Activated CD8-positive, alpha-beta T cell treated with anti-CD3 and anti-CD28 coated beads, Interleukin-2, amount 10 ng/mL, durations not matched to agents 7 days and 5 days (primary cell): Measurements from ENCODE around the gene SLC24A5. TPM values are rescaled to one million over a fixed set of nuclear protein-coding genes. Genes with fewer than 3 reads are reported as not detected.

Source experiments
- ATAC-seq: fragments of 150-1000 bp; cut with Tn5 transposase; one replicate; pipeline ENCODE4 v1.10.0; 2021; ENCODE audit warnings: moderate library complexity
- CTCF ChIA-PET: fragments of 350-600 bp; sonication (Branson Sonifier 250); formaldehyde crosslinking; loops from one replicate; lab custom pipeline; 2021; ENCODE audit warnings: antibody characterized with exemption; lab: Charles Lee
- POLR2A ChIA-PET: fragments of 350-600 bp; sonication (Branson Sonifier 250); formaldehyde crosslinking; loops from one replicate; lab custom pipeline; 2021; ENCODE audit warnings: antibody characterized with exemption; lab: Charles Lee
- DNase-seq: peaks from one replicate; pipeline ENCODE4 v3.0.0-alpha.2; 2020
- H3K27ac Mint-ChIP-seq: one replicate; pipeline ENCODE4 v1.8.0; 2021; ENCODE audit warnings: mild to moderate bottlenecking, mixed read lengths
- H3K27me3 Mint-ChIP-seq: one replicate; pipeline ENCODE4 v1.8.0; 2021; ENCODE audit warnings: low read depth, mixed read lengths
- H3K36me3 Mint-ChIP-seq: one replicate; pipeline ENCODE4 v1.8.0; 2021; ENCODE audit warnings: low read depth, mixed read lengths
- H3K4me1 Mint-ChIP-seq: one replicate; pipeline ENCODE4 v1.8.0; 2021; ENCODE audit warnings: low read depth, mixed read lengths
- H3K4me3 Mint-ChIP-seq: one replicate; pipeline ENCODE4 v1.8.0; 2021; ENCODE audit warnings: mild to moderate bottlenecking, mixed read lengths
- H3K9me3 Mint-ChIP-seq: one replicate; pipeline ENCODE4 v1.8.0; 2022; ENCODE audit warnings: mixed read lengths; ENCODE audit not compliant: insufficient read depth
- total RNA-seq, 2 experiments: library from RNA; stranded (reverse); gene quantifications; one replicate each; pipeline ENCODE4 v1.2.3, GENCODE V29; 2021

Gene SLC24A5
- total RNA-seq, 2 experiments from 2014 or later, result not detected

DNA sequence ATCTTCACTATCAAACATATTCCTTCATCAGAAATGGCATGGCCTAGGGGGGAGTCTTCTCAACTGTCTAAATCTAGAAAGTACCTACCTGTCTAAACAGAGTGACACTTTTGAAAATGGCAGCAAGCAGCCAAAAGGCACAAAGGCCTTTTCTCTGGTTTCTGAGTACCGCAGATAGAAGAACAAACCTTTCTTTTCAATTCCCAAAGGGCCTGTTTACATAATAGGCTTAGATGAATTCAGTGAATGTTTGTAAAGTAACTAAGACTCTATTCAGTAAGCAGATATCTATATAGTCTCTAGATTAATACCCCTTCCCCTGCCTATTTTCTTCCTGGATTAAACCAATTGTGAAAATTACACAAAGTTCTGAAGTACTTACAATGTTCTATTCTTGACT, 50.2 kb downstream of the SLC24A5 start:
- Mint-ChIP-seq H3K4me1 (peaks cover 8% of the 10 kb centered on the region), H3K9me3 (peaks cover 6% of the 10 kb centered on the region), H3K27ac (no peak overlapping the region), H3K4me3 (no peak overlapping the region), H3K27me3 (no peaks in the 10 kb centered on the region), H3K36me3 (peaks cover 36% of the 10 kb centered on the region)
- ATAC-seq (no peak), DNase-seq (no peak)
- POLR2A ChIA-PET, result no interaction called here
- CTCF ChIA-PET, result no interaction called here

- H3K27me3 Mint-ChIP-seq, result no peaks in the 10 kb centered on the region
- ATAC-seq (no peak), DNase-seq (no peak)
- peaks cover 6% of the 10 kb centered on the region for H3K9me3 Mint-ChIP-seq
- H3K36me3 Mint-ChIP-seq, result peaks cover 19% of the 10 kb centered on the region
- peaks cover 24% of the 10 kb centered on the region for H3K4me1 Mint-ChIP-seq
- ChIA-PET CTCF (no interaction called here), POLR2A (no interaction called here)
- no peak overlapping the region for H3K27ac Mint-ChIP-seq
- H3K4me3 Mint-ChIP-seq, result no peak overlapping the region
These were observed 54.3 kb downstream of the SLC24A5 start for GRCh38 chr15:48175126-48175525.

DNA sequence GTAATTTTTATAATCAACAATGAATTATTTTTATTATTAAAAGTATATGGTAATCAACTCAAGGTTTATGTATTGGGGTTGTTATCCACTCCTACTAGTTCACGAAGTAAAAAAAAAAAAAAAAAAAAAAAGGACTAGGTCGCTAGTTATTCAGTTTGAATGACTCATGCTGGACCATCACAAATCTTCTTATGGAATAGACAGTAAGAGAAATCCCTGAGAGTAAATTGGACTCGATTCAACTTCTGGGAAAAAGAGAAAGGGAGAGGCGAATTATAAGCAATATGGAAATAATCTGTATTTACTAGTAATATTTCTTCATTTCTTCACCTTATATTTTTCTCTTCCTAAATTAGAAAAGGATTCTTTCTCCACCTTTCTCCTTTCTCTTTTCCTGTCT, 55.3 kb downstream of the SLC24A5 start:
- DNase-seq (no peak), ATAC-seq (no peak)
- H3K27ac Mint-ChIP-seq, result no peak overlapping the region
- POLR2A ChIA-PET, result no interaction called here
- peaks cover 6% of the 10 kb centered on the region for H3K9me3 Mint-ChIP-seq
- H3K36me3 Mint-ChIP-seq, result peaks cover 17% of the 10 kb centered on the region
- CTCF ChIA-PET, result no interaction called here
- no peak overlapping the region for H3K4me3 Mint-ChIP-seq
- H3K27me3 Mint-ChIP-seq, result peaks cover under 1% of the 10 kb centered on the region
- peaks cover 24% of the 10 kb centered on the region for H3K4me1 Mint-ChIP-seq

GRCh38 chr15:48176957-48177356, 56.2 kb downstream of the SLC24A5 start:
- peaks cover 17% of the 10 kb centered on the region for H3K36me3 Mint-ChIP-seq
- peaks cover 24% of the 10 kb centered on the region for H3K4me1 Mint-ChIP-seq
- ChIA-PET POLR2A (interaction anchor here (0.6 to 1.8 kb wide), 3 partner anchors 154 to 771 kb away, joined by 3 to 13 read pairs (median 3); no protein-coding TSS in a partner anchor), CTCF (interaction anchor here (0.9 to 1.2 kb wide), 2 partner anchors 11 to 15 kb away, joined by 3 read pairs; no protein-coding TSS in a partner anchor)
- no peak for DNase-seq
- peaks cover 4% of the 10 kb centered on the region for H3K27me3 Mint-ChIP-seq
- no peak for ATAC-seq
- peak overlapping the region; percentile 92 for H3K4me3 Mint-ChIP-seq
- H3K9me3 Mint-ChIP-seq, result peaks cover 6% of the 10 kb centered on the region
- H3K27ac Mint-ChIP-seq, result no peak overlapping the region

DNA sequence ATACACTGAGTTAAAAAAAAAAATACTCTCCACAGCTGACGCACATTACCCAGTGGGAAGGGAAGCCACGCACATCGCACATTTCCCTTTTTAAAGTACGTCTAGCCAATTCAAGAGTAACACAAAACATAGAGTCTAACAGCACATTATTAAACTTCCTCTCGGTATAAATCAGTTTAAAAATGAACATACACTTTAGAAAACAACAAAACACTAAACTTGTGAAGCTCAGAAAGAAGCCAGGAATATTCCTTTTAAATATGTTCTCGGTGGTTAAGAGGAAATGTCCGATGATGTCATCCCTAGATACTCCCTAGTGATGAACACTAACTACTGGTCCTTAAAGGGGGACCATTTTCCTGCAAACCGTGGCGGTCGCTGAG, 56.6 kb downstream of the SLC24A5 start:
- H3K9me3 Mint-ChIP-seq, result peaks cover 4% of the 10 kb centered on the region
- peak overlapping the region; percentile 86 for H3K27ac Mint-ChIP-seq
- CTCF ChIA-PET, result interaction anchor here (0.9 to 1.2 kb wide), 2 partner anchors 11 to 16 kb away, joined by 3 read pairs; no protein-coding TSS in a partner anchor
- peak; percentile 68 for ATAC-seq
- peak overlapping the region; percentile 92 for H3K4me3 Mint-ChIP-seq
- H3K27me3 Mint-ChIP-seq, result peaks cover 8% of the 10 kb centered on the region
- peaks cover 17% of the 10 kb centered on the region for H3K36me3 Mint-ChIP-seq
- peaks cover 24% of the 10 kb centered on the region for H3K4me1 Mint-ChIP-seq
- no peak for DNase-seq
- POLR2A ChIA-PET, result interaction anchor here (0.6 to 1.8 kb wide), 5 partner anchors 18 to 770 kb away, joined by 3 to 13 read pairs (median 3); no protein-coding TSS in a partner anchor

DNA sequence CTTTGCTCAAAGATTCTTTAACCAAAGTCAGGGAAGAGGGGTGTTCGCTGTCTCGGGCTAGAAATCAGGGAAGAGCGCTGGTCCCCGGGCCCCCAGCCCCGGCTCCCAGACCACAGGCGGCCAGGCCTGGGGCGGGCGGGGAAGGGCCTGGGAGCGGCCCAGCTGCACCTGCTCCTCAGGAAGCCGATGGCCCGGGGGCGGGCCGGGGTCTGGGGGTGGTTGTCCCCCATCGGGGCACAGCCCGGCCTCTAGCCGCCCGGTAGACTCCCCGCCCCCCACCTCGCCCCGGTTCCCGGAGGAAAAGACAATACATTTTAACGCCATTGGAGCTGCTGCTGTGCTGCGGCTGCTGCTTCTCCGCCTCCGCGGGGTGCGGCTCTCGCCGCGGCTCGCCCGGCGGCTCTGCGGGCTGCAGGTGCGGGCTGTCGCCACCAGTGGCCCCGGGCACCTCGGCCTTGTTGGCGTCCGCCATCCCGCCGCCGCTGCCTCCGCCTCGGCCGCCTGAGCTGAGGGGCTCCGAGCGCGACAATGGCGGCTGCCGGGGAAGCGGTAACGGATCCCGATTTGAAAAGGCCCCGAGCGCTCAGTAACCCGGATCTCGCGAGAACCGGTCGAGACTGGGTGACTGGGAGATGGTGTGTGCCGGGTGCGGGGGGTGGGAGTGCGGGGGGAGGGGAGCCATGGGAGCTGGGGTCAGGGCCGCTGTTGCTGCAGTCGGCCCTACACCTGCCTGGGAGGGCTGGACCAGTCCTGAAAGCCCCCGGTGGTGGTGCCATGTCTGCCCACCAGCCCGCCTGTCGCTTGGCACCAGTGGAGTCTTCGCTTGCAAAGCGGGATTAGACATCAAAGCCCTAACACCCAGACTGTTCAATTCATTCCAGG, 57.2 kb downstream of the SLC24A5 start, which contains the start of gene MYEF2:
TSS of gene MYEF2 (minus strand) at position 530 of the 882 bp plus-strand sequence. CDS start at position 472, 58 bp downstream.
- Mint-ChIP-seq H3K9me3 (no peaks in the 10 kb centered on the region), H3K4me1 (peaks cover 24% of the 10 kb centered on the region), H3K27ac (peak within 1 kb of the TSS; percentile 86), H3K36me3 (peaks cover 15% of the 10 kb centered on the region), H3K4me3 (peak within 1 kb of the TSS; percentile 92), H3K27me3 (peaks cover 13% of the 10 kb centered on the region)
- DNase-seq (peak; percentile 86), ATAC-seq (peak; percentile 90)
- CTCF ChIA-PET, result interaction anchor here (0.9 to 1.2 kb wide), 2 partner anchors 10 to 17 kb away, joined by 3 read pairs; no protein-coding TSS in a partner anchor
- POLR2A ChIA-PET, result interaction anchor here (0.6 to 1.8 kb wide), 3 partner anchors 18 to 154 kb away, joined by 3 to 13 read pairs (median 5); no protein-coding TSS in a partner anchor

DNA sequence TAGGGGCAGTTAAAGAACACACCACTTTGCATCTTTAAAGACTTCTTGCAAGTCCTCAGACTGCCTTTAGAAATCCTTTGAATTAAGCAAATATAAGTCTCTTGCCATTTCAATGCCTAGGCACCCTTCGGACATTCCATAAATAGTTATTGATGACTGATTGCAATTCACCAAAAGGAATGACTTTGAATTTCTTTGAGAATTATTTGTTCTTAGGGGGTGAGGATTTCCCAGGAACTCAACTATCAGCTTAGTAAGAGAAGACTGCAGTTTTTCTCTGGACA, 57.8 kb downstream of the SLC24A5 start:
- POLR2A ChIA-PET, result interaction anchor here (1.8 kb wide), 1 partner anchor 154 kb away, joined by 13 read pairs; no protein-coding TSS in a partner anchor
- no peak for ATAC-seq

GRCh38 chr15:48182749-48183148, 62.0 kb downstream of the SLC24A5 start:
- ATAC-seq (no peak), DNase-seq (no peak)
- Mint-ChIP-seq H3K4me3 (no peak overlapping the region), H3K36me3 (no peaks in the 10 kb centered on the region), H3K4me1 (no peaks in the 10 kb centered on the region), H3K27ac (no peak overlapping the region), H3K27me3 (peaks cover 21% of the 10 kb centered on the region), H3K9me3 (no peaks in the 10 kb centered on the region)
- ChIA-PET POLR2A (no interaction called here), CTCF (no interaction called here)

More for the DNA sequence above, 57.8 kb downstream of the SLC24A5 start:
- Mint-ChIP-seq H3K4me3 (peak overlapping the region; percentile 56), H3K27me3 (peaks cover 16% of the 10 kb centered on the region), H3K4me1 (peaks cover 24% of the 10 kb centered on the region), H3K27ac (no peak overlapping the region), H3K36me3 (peaks cover 15% of the 10 kb centered on the region), H3K9me3 (no peaks in the 10 kb centered on the region)
- no peak for DNase-seq
- CTCF ChIA-PET, result no interaction called here

DNA sequence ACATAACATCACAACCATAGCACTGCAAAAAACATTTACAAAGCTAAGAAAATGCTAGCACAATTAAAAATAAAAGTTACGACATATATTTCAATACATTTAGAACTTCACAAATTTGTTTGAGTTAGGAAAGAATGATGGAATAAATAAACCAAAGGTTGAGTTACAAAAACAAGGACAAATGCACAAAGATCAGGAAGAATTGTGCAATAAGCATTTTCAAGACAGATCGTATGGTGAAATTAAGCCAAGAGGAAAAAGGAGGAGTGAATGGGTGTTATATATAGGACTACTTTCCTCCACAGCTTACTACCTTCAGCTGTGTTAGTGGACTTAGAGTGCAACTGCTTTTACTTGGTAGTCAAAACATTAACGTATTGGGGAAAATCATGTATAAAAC, 64.7 kb downstream of the SLC24A5 start:
- peaks cover 21% of the 10 kb centered on the region for H3K27me3 Mint-ChIP-seq
- no peak overlapping the region for H3K27ac Mint-ChIP-seq
- ATAC-seq, result no peak
- POLR2A ChIA-PET, result no interaction called here
- no peak for DNase-seq
- CTCF ChIA-PET, result no interaction called here
- H3K36me3 Mint-ChIP-seq, result no peaks in the 10 kb centered on the region
- no peaks in the 10 kb centered on the region for H3K9me3 Mint-ChIP-seq
- H3K4me1 Mint-ChIP-seq, result no peaks in the 10 kb centered on the region
- H3K4me3 Mint-ChIP-seq, result no peak overlapping the region

GRCh38 chr15:48186271-48186670, 65.5 kb downstream of the SLC24A5 start:
- ChIA-PET CTCF (no interaction called here), POLR2A (no interaction called here)

GRCh38 chr15:48190932-48191573, 70.3 kb downstream of the SLC24A5 start:
- ChIA-PET CTCF (no interaction called here), POLR2A (no interaction called here)
- Mint-ChIP-seq H3K27me3 (peaks cover 23% of the 10 kb centered on the region), H3K9me3 (no peaks in the 10 kb centered on the region), H3K4me3 (no peak overlapping the region), H3K27ac (no peak overlapping the region), H3K4me1 (peaks cover 4% of the 10 kb centered on the region), H3K36me3 (no peaks in the 10 kb centered on the region)
- ATAC-seq, result no peak
- DNase-seq, result peak; percentile 72

More at GRCh38 chr15:48186271-48186670, 65.5 kb downstream of the SLC24A5 start:
- H3K4me3 Mint-ChIP-seq, result no peak overlapping the region
- H3K27ac Mint-ChIP-seq, result no peak overlapping the region
- H3K36me3 Mint-ChIP-seq, result no peaks in the 10 kb centered on the region
- ATAC-seq, result no peak
- no peak for DNase-seq
- H3K9me3 Mint-ChIP-seq, result no peaks in the 10 kb centered on the region
- peaks cover 25% of the 10 kb centered on the region for H3K27me3 Mint-ChIP-seq
- peaks cover under 1% of the 10 kb centered on the region for H3K4me1 Mint-ChIP-seq
